Activated CD8-positive, alpha-beta memory T cell treated with anti-CD3 and anti-CD28 coated beads for 48 hours (primary cell): ENCODE measurements around the gene MSL1.

Experiments
- DNase-seq, 3 experiments: peaks; one replicate each; pipeline ENCODE4 v3.0.0-alpha.2; 2020; ENCODE audit warnings: low read depth in 2 of 3, low spot score in 2 of 3

The MSL1 gene

GRCh38 chr17:40104594-40105486 lies 16.9 kb upstream of the MSL1 start:
- no peak for DNase-seq

GRCh38 chr17:40105861-40106759 lies 15.7 kb upstream of the MSL1 start:
- DNase-seq = no peak

GRCh38 chr17:40106760-40107521 lies 14.8 kb upstream of the MSL1 start:
- no peak for DNase-seq

- no peak for DNase-seq
Measured at GRCh38 chr17:40107522-40108174, 14.1 kb upstream of the MSL1 start.

GRCh38 chr17:40108970-40109824 lies 12.6 kb upstream of the MSL1 start:
- DNase-seq = no peak

GRCh38 chr17:40110026-40110845 lies 11.5 kb upstream of the MSL1 start:
- DNase-seq = no peak

GRCh38 chr17:40111221-40112128 lies 10.3 kb upstream of the MSL1 start:
- peak in 1 of 3 experiments; percentile 40 for DNase-seq

- no peak for DNase-seq
Measured at GRCh38 chr17:40112191-40112711, 9.5 kb upstream of the MSL1 start.

- DNase-seq = no peak
Measured at GRCh38 chr17:40112718-40113109, 9.1 kb upstream of the MSL1 start.

- DNase-seq = peak; percentile 60 to 76 (median 76)
Measured at GRCh38 chr17:40113110-40113906, 8.5 kb upstream of the MSL1 start.

GRCh38 chr17:40113907-40114245 lies 7.9 kb upstream of the MSL1 start:
- DNase-seq = no peak

GRCh38 chr17:40115101-40115436 lies 6.7 kb upstream of the MSL1 start:
- DNase-seq = no peak

GRCh38 chr17:40122136-40122998 lies 596 bp downstream of the MSL1 start:
- no peak for DNase-seq

GRCh38 chr17:40122999-40123810 lies 1.4 kb downstream of the MSL1 start:
- DNase-seq = peak in 1 of 3 experiments; percentile 25

GRCh38 chr17:40123811-40124114 lies 2.0 kb downstream of the MSL1 start:
- DNase-seq = no peak
